Heart right ventricle (tissue), 16 donors: ENCODE measurements around the gene COL5A1. TPM values are rescaled to one million over a fixed set of nuclear protein-coding genes. Genes with fewer than 3 reads are reported as not detected.
A peak's percentile ranks its signal among the peaks of the same experiment; 100 is the strongest.

ENCODE experiments used
- ATAC-seq, 8 donors: fragments of 200-7000 bp; cut with Tn5 transposase; one replicate each; pipeline ENCODE4 v1.9.1; 2020; ENCODE audit warnings: mild to moderate bottlenecking in 8 of 8, moderate library complexity in 8 of 8, moderate number of reproducible peaks in 1 of 8
- DNase-seq, 2 donors: peaks; one replicate each; pipeline ENCODE4 v3.0.0-alpha.2; 2020
- H3K27ac ChIP-seq, 10 donors: fragments of 200-600 bp; sonication (generic) in 2 of 10; one replicate each; pipeline versions ENCODE4 v1.5.0 to v1.8.0; 2020 to 2022; ENCODE audit warnings: mild to moderate bottlenecking in 3 of 10
- H3K27me3 ChIP-seq, 7 donors: fragments of 200-600 bp; one replicate each; pipeline ENCODE4 v1.8.0; 2021 to 2022; ENCODE audit warnings: mild to moderate bottlenecking in 2 of 7
- H3K36me3 ChIP-seq, 9 donors: fragments of 200-600 bp; sonication (generic) in 1 of 9; one replicate each; pipeline versions ENCODE4 v1.5.0 to v1.8.0; 2020 to 2022; ENCODE audit warnings: mild to moderate bottlenecking in 2 of 9
- H3K4me1 ChIP-seq, 9 donors: fragments of 200-600 bp; sonication (generic) in 1 of 9; one replicate each; pipeline versions ENCODE4 v1.5.0 to v1.8.0; 2020 to 2022; ENCODE audit warnings: mild to moderate bottlenecking in 4 of 9
- H3K4me3 ChIP-seq, 10 donors: fragments of 200-600 bp; sonication (generic) in 2 of 10; one replicate each; pipeline versions ENCODE4 v1.5.0 to v1.8.0; 2020 to 2022; ENCODE audit warnings: mild to moderate bottlenecking in 7 of 10, moderate library complexity in 2 of 10
- H3K9me3 ChIP-seq, 11 donors: fragments of 200-600 bp in 10 of 11; sonication (generic) in 2 of 11; one replicate each; pipeline versions ENCODE4 v1.5.0 to v1.8.0; 2013 to 2022; ENCODE audit warnings: mild to moderate bottlenecking in 2 of 11, control low read depth in 1 of 11, moderate library complexity in 1 of 11
- WGBS, 2 donors: extraction: QIAGEN DNeasy Blood & Tissue Kit; methylation state at CpG; one replicate each; pipeline ENCODE4 v1.1.7; 2013; ENCODE audit warnings: inconsistent platforms in 1 of 2; 5-methylcytosine and 5-hydroxymethylcytosine counted together
- intact Hi-C, 10 donors: fragments of 100-400 bp; cut with DNase I; formaldehyde crosslinking; loops; one replicate each; pipeline versions ENCODE4 v1.11.1 to v1.14.2; 2022
- polyA plus RNA-seq, 2 donors: library from polyadenylated mRNA; stranded (reverse); fragments of 200-250 nt; gene quantifications; one replicate each; pipeline ENCODE4 v1.2.3, GENCODE V29; 2013
- total RNA-seq, 10 donors: library from RNA; stranded (reverse); fragmentation: NEBNext Ultra II Directional in 3 of 10; extraction: Animal tissue kit (Norgen Biotek cat#: 25700) in 3 of 10; gene quantifications; one replicate each; pipeline versions ENCODE4 v1.2.1 to v1.2.4, GENCODE V29; 2021 to 2023
- TF ChIP-seq, protein P1 (sequence below), 9 donors: fragments of 200-600 bp; sonication (generic) in 2 of 9; IDR thresholded peaks; one replicate each; pipeline versions ENCODE4 v1.5.0 to v1.8.0; 2021 to 2022; ENCODE audit warnings: antibody characterized with exemption in 9 of 9, mild to moderate bottlenecking in 5 of 9, moderate library complexity in 1 of 9
- donor health status: Arrhythmogenic right ventricular cardiomyopathy.
- donor health status: ischemic (EF 13 %, LVEDD 7.1; RV severe dilation, severe dysfunction).
- donor health status: healthy with polysubstance abuse.
- donor health status: DM: no; HTN: yes; CAD: no.
- donor health status: DM: no; HTN: no; CAD: no.
- donor health status: ischemic (EF 25% LVEDD 6.9; RV normal size, moderate dysfunction).
- donor health status: ischemic (EF 25% LVEDD 5.7; RV mildly dilated, moderate dysfunction).
- donor health status: healthy.
- donor health status: DM: yes; HTN: yes; CAD: no.
- donor health status: Ischemic cardiomyopathy.
- donor health status: ischemic (EF 35%, LVEDD 5.7; RV mildly dilated, moderate dysfunction).
- donor health status: nonischemic (EF 11% LVEDD 7.7; RV severe dilation, severe dysfunction).
- donor health status: DM: yes; HTN: yes; CAD: no.
- donor health status: PGD.
- donor health status: ischemic (EF 29% LVEDD 5.4; RV normal size, mild dysfunction).
- donor health status: nonischemic (EF 23%, LVEDD 6.1; RV moderate dilation, normal function).

Gene COL5A1
- total and polyA plus RNA-seq, 12 donors, result 8.1 to 60.0 (median 13.3) TPM

- no peak for DNase-seq
- intact Hi-C loops, result loop anchor here in 2 of 10 donors (10.0 kb wide), 2 partner anchors 574 to 594 kb away; no protein-coding TSS in a partner anchor
- Histone ChIP-seq H3K27ac (no peak overlapping the region), H3K4me3 (no peak overlapping the region), H3K4me1 (no peaks in the 10 kb centered on the region), H3K27me3 (no peaks in the 10 kb centered on the region), H3K9me3 (peaks cover 0 to 3% (median 0%) of the 10 kb centered on the region in 11 donors), H3K36me3 (peaks cover 0 to 66% (median 0%) of the 10 kb centered on the region in 9 donors)
- ATAC-seq, result no peak
- TF ChIP-seq, protein P1, sequence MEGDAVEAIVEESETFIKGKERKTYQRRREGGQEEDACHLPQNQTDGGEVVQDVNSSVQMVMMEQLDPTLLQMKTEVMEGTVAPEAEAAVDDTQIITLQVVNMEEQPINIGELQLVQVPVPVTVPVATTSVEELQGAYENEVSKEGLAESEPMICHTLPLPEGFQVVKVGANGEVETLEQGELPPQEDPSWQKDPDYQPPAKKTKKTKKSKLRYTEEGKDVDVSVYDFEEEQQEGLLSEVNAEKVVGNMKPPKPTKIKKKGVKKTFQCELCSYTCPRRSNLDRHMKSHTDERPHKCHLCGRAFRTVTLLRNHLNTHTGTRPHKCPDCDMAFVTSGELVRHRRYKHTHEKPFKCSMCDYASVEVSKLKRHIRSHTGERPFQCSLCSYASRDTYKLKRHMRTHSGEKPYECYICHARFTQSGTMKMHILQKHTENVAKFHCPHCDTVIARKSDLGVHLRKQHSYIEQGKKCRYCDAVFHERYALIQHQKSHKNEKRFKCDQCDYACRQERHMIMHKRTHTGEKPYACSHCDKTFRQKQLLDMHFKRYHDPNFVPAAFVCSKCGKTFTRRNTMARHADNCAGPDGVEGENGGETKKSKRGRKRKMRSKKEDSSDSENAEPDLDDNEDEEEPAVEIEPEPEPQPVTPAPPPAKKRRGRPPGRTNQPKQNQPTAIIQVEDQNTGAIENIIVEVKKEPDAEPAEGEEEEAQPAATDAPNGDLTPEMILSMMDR (IDR thresholded peaks at IDR 0.05), result no peak
- 73 to 74% methylated on average over 8 of the region's 8 CpGs for WGBS, 2 donors
These were observed 107.0 kb downstream of the COL5A1 start for GRCh38 chr9:134748591-134748990.

- H3K4me1 ChIP-seq, result no peaks in the 10 kb centered on the region
- TF ChIP-seq, protein P1 (IDR thresholded peaks at IDR 0.05), result no peak
- peaks cover 0 to 72% (median 0%) of the 10 kb centered on the region in 9 donors for H3K36me3 ChIP-seq
- H3K27me3 ChIP-seq, result no peaks in the 10 kb centered on the region
- no peak overlapping the region for H3K4me3 ChIP-seq
- H3K27ac ChIP-seq, result no peak overlapping the region
- no peaks in the 10 kb centered on the region for H3K9me3 ChIP-seq
- ATAC-seq, result peak in 2 of 8 donors; percentile 12 to 19
- 95% methylated on average over 21 of the region's 21 CpGs for WGBS, 2 donors
- intact Hi-C loops, result no loop called here
- DNase-seq, result peak in 1 of 2 donors; percentile 5
These were observed 109.0 kb downstream of the COL5A1 start for GRCh38 chr9:134750450-134751155.

DNA sequence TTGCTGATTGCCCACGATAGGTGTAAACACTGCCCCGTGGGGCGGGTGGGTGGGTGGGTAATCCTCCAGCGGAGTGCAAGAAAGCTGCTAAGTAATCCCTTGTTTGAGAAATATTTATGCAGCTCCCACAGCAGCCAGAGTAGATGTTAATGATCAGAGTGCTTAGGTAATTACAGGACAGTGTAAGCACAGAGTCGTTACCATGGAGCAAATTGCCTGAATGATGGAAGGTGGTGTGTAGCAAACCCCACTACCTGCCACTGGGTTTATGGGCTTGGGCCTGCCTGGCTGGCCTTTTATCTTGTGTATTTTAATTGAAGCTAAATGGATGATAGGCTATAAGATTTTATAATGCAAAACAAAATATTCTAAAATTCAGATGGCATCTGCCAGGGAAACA lies 110.0 kb downstream of the COL5A1 start:
- Histone ChIP-seq H3K4me1 (no peaks in the 10 kb centered on the region), H3K27ac (no peak overlapping the region), H3K4me3 (no peak overlapping the region), H3K9me3 (no peaks in the 10 kb centered on the region), H3K27me3 (no peaks in the 10 kb centered on the region), H3K36me3 (peaks cover 0 to 68% (median 0%) of the 10 kb centered on the region in 9 donors)
- intact Hi-C loops, result no loop called here
- TF ChIP-seq, protein P1 (IDR thresholded peaks at IDR 0.05), result no peak
- DNase-seq (no peak), ATAC-seq (no peak)
- 94 to 96% methylated on average over 5 of the region's 5 CpGs for WGBS, 2 donors

DNA sequence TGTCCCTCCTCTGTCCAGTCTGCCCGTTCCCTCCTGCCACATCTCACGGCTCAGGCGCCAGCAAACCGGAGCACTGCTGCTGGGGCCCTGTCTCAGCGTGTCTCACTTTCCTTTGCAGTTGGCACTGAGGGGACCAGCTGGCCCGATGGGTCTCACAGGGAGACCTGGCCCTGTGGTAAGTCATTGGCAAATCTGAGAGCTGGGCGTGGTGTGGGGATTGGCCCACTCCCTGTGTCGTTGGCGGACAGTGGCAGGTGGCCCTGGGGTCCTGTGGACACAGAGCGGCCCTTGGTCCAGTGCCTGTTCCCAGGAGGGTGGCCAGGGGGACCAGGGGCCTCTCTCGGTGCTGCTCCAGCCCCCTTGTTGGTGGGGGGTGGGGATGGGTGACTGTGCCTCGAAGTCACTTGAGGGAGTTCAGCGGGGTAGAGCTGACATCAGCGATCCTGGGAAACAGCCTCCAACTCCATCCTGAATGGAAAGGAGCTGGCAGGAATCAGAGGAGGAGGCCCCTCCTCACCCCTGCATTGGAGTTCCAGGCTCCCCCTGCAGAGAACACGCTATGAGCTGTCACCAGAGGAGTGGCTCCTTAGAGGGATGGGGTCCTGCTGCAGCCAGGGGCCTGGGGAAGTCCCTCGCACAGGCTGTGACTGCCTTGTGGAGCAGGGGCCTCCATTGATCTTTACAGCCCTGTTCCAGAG lies 111.0 kb downstream of the COL5A1 start:
- DNase-seq (no peak), ATAC-seq (peak in 1 of 8 donors; percentile 10)
- no peaks in the 10 kb centered on the region for H3K27me3 ChIP-seq
- WGBS, 2 donors, result 87 to 92% methylated on average over 16 of the region's 16 CpGs
- no peaks in the 10 kb centered on the region for H3K4me1 ChIP-seq
- intact Hi-C loops, result no loop called here
- TF ChIP-seq, protein P1 (IDR thresholded peaks at IDR 0.05), result no peak
- H3K27ac ChIP-seq, result no peak overlapping the region
- H3K4me3 ChIP-seq, result no peak overlapping the region
- peaks cover 0 to 69% (median 0%) of the 10 kb centered on the region in 9 donors for H3K36me3 ChIP-seq
- no peaks in the 10 kb centered on the region for H3K9me3 ChIP-seq
